Duodenal mucosa (tissue), 2 donors: ENCODE results near the gene INMT.

Experiments
- H3K27ac ChIP-seq: one replicate; pipeline ENCODE4 v1.7.0; 2013; ENCODE audit warnings: low read depth, low read length
- H3K27me3 ChIP-seq, 2 donors: one replicate each; pipeline ENCODE4 v1.7.0; 2013; ENCODE audit warnings: low read length in 2 of 2, control low read depth in 1 of 2; ENCODE audit not compliant: insufficient read depth in 2 of 2, control insufficient read depth in 1 of 2
- H3K36me3 ChIP-seq, 2 donors: one replicate each; pipeline ENCODE4 v1.7.0; 2013; ENCODE audit warnings: low read length in 2 of 2, control low read depth in 1 of 2; ENCODE audit not compliant: insufficient read depth in 2 of 2, control insufficient read depth in 1 of 2
- H3K4me1 ChIP-seq, 2 donors: one replicate each; pipeline ENCODE4 v1.7.0; 2013; ENCODE audit warnings: low read length in 2 of 2, control low read depth in 1 of 2; ENCODE audit not compliant: insufficient read depth in 2 of 2, control insufficient read depth in 1 of 2
- H3K4me3 ChIP-seq, 2 donors: one replicate each; pipeline ENCODE4 v1.7.0; 2013; ENCODE audit warnings: low read length in 2 of 2, low read depth in 1 of 2
- H3K9ac ChIP-seq, 2 donors: one replicate each; pipeline ENCODE4 v1.7.0; 2013; ENCODE audit warnings: low read length in 2 of 2, low read depth in 1 of 2
- H3K9me3 ChIP-seq, 2 donors: one replicate each; pipeline ENCODE4 v1.7.0; 2013; ENCODE audit warnings: low read length in 2 of 2, control low read depth in 1 of 2; ENCODE audit not compliant: control insufficient read depth in 1 of 2

Gene INMT

DNA sequence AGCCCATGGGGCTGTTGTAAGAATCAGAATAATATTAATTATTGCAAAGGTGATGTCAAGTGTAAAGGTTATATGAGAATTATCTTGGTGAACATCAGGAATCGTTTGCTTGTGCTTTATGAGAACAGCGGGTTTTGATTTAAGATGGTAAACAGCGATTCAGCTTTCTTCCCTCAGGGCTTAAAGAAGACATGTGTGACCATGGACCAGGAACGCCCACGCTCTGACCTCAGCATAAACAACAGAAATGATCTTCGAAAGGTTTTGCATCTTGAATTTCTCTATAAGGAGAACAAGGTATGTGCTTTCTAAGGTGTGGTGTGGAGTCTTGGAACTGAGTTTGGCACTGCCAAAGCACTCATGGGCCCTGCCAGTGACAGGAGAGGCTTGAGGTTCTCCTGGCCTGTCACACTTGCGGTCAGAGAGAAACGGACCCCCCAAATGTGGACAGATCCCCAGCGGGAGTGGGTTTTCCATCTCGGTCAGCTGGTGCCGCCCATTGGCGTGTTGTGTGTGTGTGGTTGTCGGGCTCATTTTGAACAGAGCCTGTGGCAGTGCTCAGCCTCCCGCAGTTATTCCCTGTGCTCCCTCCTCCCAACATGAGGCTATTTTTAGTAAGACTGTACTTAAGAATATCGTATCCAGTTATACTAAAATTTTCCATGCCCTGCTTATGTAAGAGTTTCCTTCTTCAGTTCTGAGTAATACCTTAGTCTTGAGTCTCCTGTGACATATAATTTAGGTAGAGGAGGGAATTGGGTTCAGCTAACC is 26.5 kb downstream of the INMT start:
- Histone ChIP-seq H3K36me3 (peaks cover 2 to 8% of the 10 kb centered on the region in 2 donors), H3K27me3 (no peaks in the 10 kb centered on the region), H3K4me1 (no peaks in the 10 kb centered on the region), H3K9me3 (no peaks in the 10 kb centered on the region), H3K4me3 (no peak overlapping the region), H3K9ac (no peak overlapping the region), H3K27ac (no peak overlapping the region)

DNA sequence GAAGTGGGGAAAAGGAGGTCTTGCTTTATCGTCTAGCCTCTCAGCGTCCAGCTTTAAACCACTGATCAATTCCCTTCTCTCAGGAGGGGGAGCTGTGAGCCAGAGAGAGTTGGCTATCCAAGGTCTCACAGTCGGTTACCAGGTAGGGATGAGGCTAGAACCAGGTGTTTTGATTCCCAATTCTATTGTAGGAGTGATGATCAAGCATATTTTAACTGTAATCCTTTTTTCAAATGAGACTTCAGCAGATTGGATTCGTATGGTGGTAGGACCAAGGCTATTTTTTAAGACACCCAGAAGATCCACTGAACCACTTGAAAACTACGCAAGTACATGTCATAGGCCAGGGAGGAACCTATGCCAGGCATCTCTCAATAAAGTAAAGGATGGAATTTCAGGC is 27.6 kb downstream of the INMT start:
- Histone ChIP-seq H3K9ac (no peak overlapping the region), H3K9me3 (no peaks in the 10 kb centered on the region), H3K27me3 (no peaks in the 10 kb centered on the region), H3K36me3 (peaks cover 2 to 8% of the 10 kb centered on the region in 2 donors), H3K4me3 (no peak overlapping the region), H3K4me1 (no peaks in the 10 kb centered on the region), H3K27ac (no peak overlapping the region)

DNA sequence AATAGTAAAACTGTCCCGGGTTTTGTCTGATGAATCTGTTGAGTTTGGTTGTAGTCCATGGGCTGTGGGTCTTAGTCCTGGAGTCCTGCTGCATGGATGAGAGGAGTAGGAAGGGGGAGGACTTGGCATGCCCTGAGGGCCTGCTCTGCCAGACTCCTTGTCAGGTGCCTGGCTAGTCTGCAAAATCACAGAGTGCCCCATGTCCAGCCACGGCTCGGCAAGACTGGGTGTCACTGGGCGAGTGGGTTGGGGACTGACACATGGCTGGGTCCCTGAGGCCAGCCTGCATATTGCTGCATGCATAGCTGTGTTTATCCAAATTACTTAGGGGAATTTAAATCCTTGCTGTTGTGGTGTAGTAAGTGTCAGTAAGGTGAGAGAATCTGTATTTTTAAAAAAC is 29.0 kb downstream of the INMT start:
- H3K36me3 ChIP-seq = peaks cover 2 to 8% of the 10 kb centered on the region in 2 donors
- no peaks in the 10 kb centered on the region for H3K27me3 ChIP-seq
- no peak overlapping the region for H3K4me3 ChIP-seq
- H3K27ac ChIP-seq = no peak overlapping the region
- no peak overlapping the region for H3K9ac ChIP-seq
- H3K9me3 ChIP-seq = no peaks in the 10 kb centered on the region
- peaks cover 0 to 5% of the 10 kb centered on the region in 2 donors for H3K4me1 ChIP-seq

DNA sequence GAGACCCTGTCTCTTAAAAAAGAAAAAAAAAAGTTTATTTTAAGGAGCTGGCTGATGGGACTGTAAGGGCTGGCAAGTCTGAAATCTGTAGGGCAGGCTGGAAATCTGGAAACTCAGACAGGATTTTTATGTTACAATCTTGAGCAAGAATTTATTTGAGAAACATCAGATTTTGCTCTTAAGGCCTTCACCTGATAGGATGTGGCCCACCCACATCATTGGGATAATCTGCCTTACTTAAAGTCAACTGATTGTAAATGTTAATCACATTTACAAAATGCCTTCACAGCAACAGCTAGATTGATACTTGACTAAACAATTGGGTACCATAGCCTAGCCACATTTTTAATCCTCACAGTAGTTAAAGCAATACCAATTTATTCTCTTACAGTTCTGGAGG is 30.8 kb downstream of the INMT start:
- Histone ChIP-seq H3K36me3 (peaks cover 2 to 8% of the 10 kb centered on the region in 2 donors), H3K9ac (no peak overlapping the region), H3K9me3 (no peaks in the 10 kb centered on the region), H3K27ac (no peak overlapping the region), H3K27me3 (no peaks in the 10 kb centered on the region), H3K4me1 (peaks cover 0 to 8% of the 10 kb centered on the region in 2 donors), H3K4me3 (no peak overlapping the region)

DNA sequence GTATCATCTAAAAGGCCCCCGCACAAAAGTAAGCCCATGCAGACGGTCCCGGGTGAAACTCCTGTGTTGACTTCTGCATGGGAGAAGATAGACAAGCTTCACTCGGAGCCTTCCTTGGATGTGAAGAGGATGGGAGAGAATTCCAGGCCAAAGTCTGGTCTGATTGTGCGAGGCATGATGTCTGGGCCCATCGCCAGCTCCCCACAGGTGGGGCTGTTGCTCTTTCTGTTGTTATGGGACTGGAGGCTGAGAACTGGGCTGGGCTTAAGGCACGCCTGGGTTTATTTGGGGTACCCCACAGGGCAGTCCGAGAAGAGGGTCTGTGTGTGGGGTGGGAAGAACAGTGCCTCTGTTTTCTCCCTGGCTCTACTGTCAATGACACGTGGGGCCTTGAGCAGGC is 33.9 kb downstream of the INMT start:
- Histone ChIP-seq H3K4me1 (peaks cover 0 to 8% of the 10 kb centered on the region in 2 donors), H3K27ac (no peak overlapping the region), H3K36me3 (peaks cover 2 to 8% of the 10 kb centered on the region in 2 donors), H3K27me3 (no peaks in the 10 kb centered on the region), H3K9ac (no peak overlapping the region), H3K4me3 (no peak overlapping the region), H3K9me3 (no peaks in the 10 kb centered on the region)

DNA sequence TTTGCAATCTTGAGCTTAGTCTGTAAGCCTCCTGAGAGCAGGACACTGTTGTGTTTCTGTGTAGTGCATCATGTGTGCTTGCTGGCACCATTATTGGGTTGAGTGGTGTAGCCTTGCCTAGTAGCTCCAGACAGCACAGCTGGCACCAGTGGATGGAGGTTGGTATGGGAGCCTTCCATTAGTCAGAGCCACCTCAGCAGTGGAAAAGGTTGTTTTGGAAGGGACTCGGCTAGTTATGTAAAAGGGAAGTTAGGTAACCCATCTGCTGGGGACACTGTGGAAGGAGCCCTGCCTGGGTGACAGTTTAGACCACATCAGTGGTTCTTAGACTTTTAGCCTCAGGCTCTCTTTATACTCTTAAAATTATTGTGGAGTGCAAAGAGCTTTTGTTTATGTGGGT is 35.6 kb downstream of the INMT start:
- Histone ChIP-seq H3K27ac (no peak overlapping the region), H3K9me3 (no peaks in the 10 kb centered on the region), H3K36me3 (peaks cover 0 to 7% of the 10 kb centered on the region in 2 donors), H3K27me3 (no peaks in the 10 kb centered on the region), H3K9ac (no peak overlapping the region), H3K4me3 (no peak overlapping the region), H3K4me1 (peaks cover 0 to 8% of the 10 kb centered on the region in 2 donors)

DNA sequence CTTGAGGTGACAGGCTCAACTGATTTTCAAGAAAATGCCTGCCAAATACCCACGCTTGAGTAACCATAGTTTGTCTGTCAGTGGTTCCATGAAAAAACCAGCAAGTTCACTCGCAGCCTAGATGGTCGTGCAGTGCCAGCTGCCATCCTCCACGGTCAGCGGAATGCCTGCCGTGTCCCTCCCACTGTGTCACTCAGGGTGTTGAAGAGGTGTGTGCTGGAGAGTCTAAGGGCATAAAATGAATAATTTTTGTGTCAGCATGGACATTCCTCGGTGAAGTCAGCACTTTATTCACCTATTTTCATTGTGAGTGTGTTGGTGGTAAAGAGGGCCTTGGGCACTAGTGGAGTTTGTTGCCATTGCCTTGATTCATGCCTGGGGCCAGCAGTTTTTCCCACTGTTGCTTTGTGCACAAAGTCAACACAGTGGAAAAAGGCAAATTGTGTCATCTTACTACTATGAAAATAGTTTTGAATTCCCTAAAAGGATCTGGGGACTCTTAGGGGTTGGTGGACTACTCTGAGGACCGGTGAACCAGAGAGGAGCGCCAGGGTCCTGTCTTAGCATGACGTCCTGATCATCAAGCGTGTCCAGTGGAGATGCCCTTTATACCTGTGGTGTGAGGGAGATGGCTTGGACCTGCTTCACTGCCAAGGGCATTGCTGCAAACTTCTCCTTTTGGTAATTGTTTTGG is 36.9 kb downstream of the INMT start:
- no peak overlapping the region for H3K27ac ChIP-seq
- no peak overlapping the region for H3K4me3 ChIP-seq
- no peaks in the 10 kb centered on the region for H3K9me3 ChIP-seq
- peaks cover 0 to 8% of the 10 kb centered on the region in 2 donors for H3K4me1 ChIP-seq
- H3K9ac ChIP-seq = no peak overlapping the region
- no peaks in the 10 kb centered on the region for H3K27me3 ChIP-seq
- H3K36me3 ChIP-seq = peaks cover 0 to 5% of the 10 kb centered on the region in 2 donors

DNA sequence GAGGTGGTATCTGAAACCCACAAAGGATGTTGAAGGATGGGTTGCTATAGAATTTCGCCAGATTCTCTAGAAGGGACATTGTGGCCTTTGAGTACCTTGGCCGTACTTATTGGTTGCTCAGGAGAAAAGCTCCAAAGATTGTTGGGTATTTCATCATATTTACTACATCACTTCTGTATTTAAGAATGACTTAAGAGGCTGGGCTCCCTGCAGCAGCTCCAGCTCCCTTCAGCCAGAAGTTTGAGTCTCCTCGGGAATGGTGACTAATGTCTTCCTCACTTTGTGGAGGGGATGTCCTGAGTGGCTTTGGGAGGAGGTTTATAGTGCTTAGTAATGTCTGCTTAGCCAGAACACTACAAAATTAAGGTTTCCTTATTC is 37.4 kb downstream of the INMT start:
- Histone ChIP-seq H3K4me3 (no peak overlapping the region), H3K27me3 (no peaks in the 10 kb centered on the region), H3K4me1 (peaks cover 0 to 8% of the 10 kb centered on the region in 2 donors), H3K36me3 (peaks cover 0 to 5% of the 10 kb centered on the region in 2 donors), H3K27ac (no peak overlapping the region), H3K9me3 (no peaks in the 10 kb centered on the region), H3K9ac (no peak overlapping the region)

DNA sequence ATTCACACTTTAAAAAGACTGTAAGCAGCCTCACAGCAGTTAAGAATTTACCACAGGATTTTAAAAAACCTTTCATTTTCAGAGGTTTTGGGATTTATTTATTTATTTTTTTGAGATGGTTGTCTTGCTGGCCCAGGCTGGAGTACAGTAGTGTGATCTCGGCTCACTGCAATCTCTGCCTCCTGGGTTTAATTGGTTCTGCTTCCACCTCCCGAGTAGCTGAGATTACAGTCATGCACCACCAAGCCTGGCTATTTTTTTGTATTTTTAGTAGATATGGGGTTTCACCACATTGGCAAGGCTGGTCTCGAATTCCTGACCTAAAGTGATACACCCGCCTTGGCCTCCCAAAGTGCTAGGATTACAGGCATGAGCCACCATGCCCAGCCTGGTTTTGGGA is 38.4 kb downstream of the INMT start:
- Histone ChIP-seq H3K4me1 (peaks cover 0 to 12% of the 10 kb centered on the region in 2 donors), H3K9me3 (no peaks in the 10 kb centered on the region), H3K27ac (no peak overlapping the region), H3K9ac (no peak overlapping the region), H3K4me3 (no peak overlapping the region), H3K36me3 (peaks cover 0 to 5% of the 10 kb centered on the region in 2 donors), H3K27me3 (no peaks in the 10 kb centered on the region)

DNA sequence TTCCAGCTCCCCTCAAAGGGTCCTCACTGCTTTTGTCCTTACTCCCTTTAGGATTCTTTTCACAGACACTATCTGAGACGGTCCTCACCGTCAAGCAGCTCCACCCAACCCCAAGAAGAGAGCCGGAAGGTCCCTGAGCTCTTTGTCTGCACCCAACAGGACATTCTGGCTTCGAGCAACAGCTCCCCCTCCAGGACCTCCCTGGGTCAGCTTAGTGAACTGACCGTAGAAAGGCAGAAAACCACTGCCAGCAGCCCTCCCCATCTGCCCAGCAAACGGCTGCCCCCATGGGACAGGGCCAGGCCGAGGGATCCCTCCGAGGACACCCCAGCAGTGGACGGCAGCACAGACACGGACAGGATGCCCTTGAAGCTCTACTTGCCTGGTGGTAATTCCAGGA is 39.2 kb downstream of the INMT start:
- H3K4me1 ChIP-seq = peaks cover 6 to 12% of the 10 kb centered on the region in 2 donors

More for the DNA sequence above, 39.2 kb downstream of the INMT start:
- no peak overlapping the region for H3K4me3 ChIP-seq
- peaks cover 0 to 5% of the 10 kb centered on the region in 2 donors for H3K36me3 ChIP-seq
- H3K27ac ChIP-seq = no peak overlapping the region
- H3K27me3 ChIP-seq = no peaks in the 10 kb centered on the region
- H3K9ac ChIP-seq = no peak overlapping the region
- H3K9me3 ChIP-seq = no peaks in the 10 kb centered on the region
